Occipital lobe (tissue), 2 donors: Measurements from ENCODE around the gene CLSTN1. TPM values are rescaled to one million over a fixed set of nuclear protein-coding genes. Genes with fewer than 3 reads are reported as not detected.

Experiments
- DNase-seq: peaks from one replicate; lab custom pipeline; 2025; lab: John Stamatoyannopoulos, UW
- total RNA-seq: library from RNA; depleted of rRNA; stranded (reverse); fragments of >200 nt; gene quantifications from one replicate; pipeline ENCODE4 v1.2.3, GENCODE V29; 2014

CLSTN1 gene
- total RNA-seq, 1 donor from 2014 or later = 129 TPM

- DNase-seq = no peak
Observed at GRCh38 chr1:9852004-9852403, 28.2 kb upstream of the CLSTN1 start.

GRCh38 chr1:9850442-9851162 is 26.8 kb upstream of the CLSTN1 start:
- no peak for DNase-seq

- no peak for DNase-seq
Observed at GRCh38 chr1:9849691-9850441, 26.1 kb upstream of the CLSTN1 start.

- DNase-seq = no peak
Observed at GRCh38 chr1:9848022-9848421, 24.3 kb upstream of the CLSTN1 start.

- no peak for DNase-seq
Observed at GRCh38 chr1:9847269-9847668, 23.5 kb upstream of the CLSTN1 start.

GRCh38 chr1:9846611-9847171 is 22.9 kb upstream of the CLSTN1 start:
- DNase-seq = no peak

GRCh38 chr1:9845914-9846313 is 22.1 kb upstream of the CLSTN1 start:
- no peak for DNase-seq

- no peak for DNase-seq
Observed at GRCh38 chr1:9844756-9845155, 21.0 kb upstream of the CLSTN1 start.

GRCh38 chr1:9844106-9844505 is 20.3 kb upstream of the CLSTN1 start:
- DNase-seq = peak; percentile 64

- DNase-seq = no peak
Observed at GRCh38 chr1:9843576-9843945, 19.8 kb upstream of the CLSTN1 start.

- no peak for DNase-seq
Observed at GRCh38 chr1:9842781-9843575, 19.2 kb upstream of the CLSTN1 start.

GRCh38 chr1:9842073-9842711 is 18.4 kb upstream of the CLSTN1 start:
- no peak for DNase-seq

GRCh38 chr1:9841460-9841859 is 17.7 kb upstream of the CLSTN1 start:
- no peak for DNase-seq

GRCh38 chr1:9840176-9840575 is 16.4 kb upstream of the CLSTN1 start:
- no peak for DNase-seq

GRCh38 chr1:9838946-9839345 is 15.2 kb upstream of the CLSTN1 start:
- no peak for DNase-seq

GRCh38 chr1:9836632-9836960 is 12.8 kb upstream of the CLSTN1 start:
- DNase-seq = no peak

GRCh38 chr1:9835758-9836631 is 12.2 kb upstream of the CLSTN1 start:
- DNase-seq = no peak

GRCh38 chr1:9835404-9835757 is 11.6 kb upstream of the CLSTN1 start:
- DNase-seq = no peak

- no peak for DNase-seq
Observed at GRCh38 chr1:9833632-9834031, 9.9 kb upstream of the CLSTN1 start.

- no peak for DNase-seq
Observed at GRCh38 chr1:9827558-9828185, 3.9 kb upstream of the CLSTN1 start.
